ENCODE data around the gene LDLRAD4.

GRCh38 chr18:13183359-13183758 is 35.2 kb upstream of the LDLRAD4 start:
- TF ChIP-seq POLR2AphosphoS5 (IDR thresholded peaks at IDR 0.05; ENCODE audit: borderline replicate concordance, low read depth, low read length) (no peak), EZH2 (IDR thresholded peaks at IDR 0.05) (no peak), FOXP2 (optimal IDR thresholded peaks at IDR 0.05; ENCODE audit: control extremely low read depth, extremely low read length, insufficient read depth) (no peak)

Measured in SK-N-MC (cell line).